Left ventricle myocardium inferior (tissue), 1 donor: ENCODE data around the gene PDS5A. TPM values are rescaled to one million over a fixed set of nuclear protein-coding genes. Genes with fewer than 3 reads are reported as not detected.
"Not testable (repeated sequence)": the region's sequence is repeated elsewhere in the genome, so short reads cannot be mapped to it uniquely, and the experiment has no call there.

Source experiments
- DNase-seq: peaks from one replicate; pipeline ENCODE4 v3.0.0-alpha.2; 2020
- H3K27ac ChIP-seq: fragments of 200-600 bp; replicated peaks from 2 replicates; pipeline ENCODE4 v1.8.0; 2021
- H3K27me3 ChIP-seq: fragments of 200-600 bp; 2 replicates; pipeline ENCODE4 v1.8.0; 2021; ENCODE audit warnings: low read depth
- H3K36me3 ChIP-seq: fragments of 200-600 bp; 2 replicates; pipeline ENCODE4 v1.8.0; 2021
- H3K4me1 ChIP-seq: fragments of 200-600 bp; 2 replicates; pipeline ENCODE4 v1.8.0; 2021
- H3K4me3 ChIP-seq: fragments of 200-600 bp; 2 replicates; pipeline ENCODE4 v1.8.0; 2021; ENCODE audit warnings: mild to moderate bottlenecking, moderate library complexity
- H3K9me3 ChIP-seq: fragments of 200-600 bp; replicated peaks from 2 replicates; pipeline ENCODE4 v1.8.0; 2021
- intact Hi-C: fragments of 100-400 bp; cut with micrococcal nuclease; formaldehyde crosslinking; loops from one replicate; pipeline ENCODE4 v1.11.0; 2022
- total RNA-seq: library from RNA; stranded (reverse); fragmentation: NEBNext Ultra II Directional; extraction: Animal tissue kit (Norgen Biotek cat#: 25700); gene quantifications from one replicate; pipeline ENCODE4 v1.2.1, GENCODE V29; 2021
- TF ChIP-seq, protein P1 (sequence below): fragments of 200-600 bp; IDR thresholded peaks from 2 replicates; pipeline ENCODE4 v1.8.0; 2021; ENCODE audit warnings: antibody characterized with exemption, mild to moderate bottlenecking, borderline replicate concordance
- donor health status: DM: no; HTN: yes; CAD: no; lungs with severe emphysema.

The PDS5A gene
- total RNA-seq, 1 donor from 2014 or later, result 29.3 TPM

DNA sequence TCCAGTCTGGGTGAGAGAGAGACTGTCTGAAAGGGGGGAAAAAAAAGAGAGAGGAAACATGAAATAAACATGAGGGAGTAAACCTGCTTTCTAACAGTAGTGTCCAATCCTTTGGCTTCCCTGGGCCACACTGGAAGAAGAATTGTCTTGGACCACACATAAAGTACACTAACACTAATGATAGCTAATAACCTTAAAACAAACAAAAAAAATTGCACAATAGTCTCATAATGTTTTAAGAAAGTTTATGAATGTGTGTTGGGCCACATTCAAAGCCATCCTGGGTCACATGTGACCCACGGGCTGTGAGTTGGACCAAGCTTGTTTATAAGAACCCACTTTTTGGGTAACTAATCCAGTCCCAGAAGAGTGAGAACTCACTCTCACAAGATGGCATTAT lies 30.3 kb downstream of the PDS5A start:
- Histone ChIP-seq H3K27ac (no peak overlapping the region), H3K27me3 (no peaks in the 10 kb centered on the region), H3K4me1 (peaks cover 40% of the 10 kb centered on the region), H3K9me3 (no peaks in the 10 kb centered on the region), H3K36me3 (no peaks in the 10 kb centered on the region), H3K4me3 (no peak overlapping the region)
- intact Hi-C loops, result no loop called here
- DNase-seq, result no peak
- TF ChIP-seq, protein P1, sequence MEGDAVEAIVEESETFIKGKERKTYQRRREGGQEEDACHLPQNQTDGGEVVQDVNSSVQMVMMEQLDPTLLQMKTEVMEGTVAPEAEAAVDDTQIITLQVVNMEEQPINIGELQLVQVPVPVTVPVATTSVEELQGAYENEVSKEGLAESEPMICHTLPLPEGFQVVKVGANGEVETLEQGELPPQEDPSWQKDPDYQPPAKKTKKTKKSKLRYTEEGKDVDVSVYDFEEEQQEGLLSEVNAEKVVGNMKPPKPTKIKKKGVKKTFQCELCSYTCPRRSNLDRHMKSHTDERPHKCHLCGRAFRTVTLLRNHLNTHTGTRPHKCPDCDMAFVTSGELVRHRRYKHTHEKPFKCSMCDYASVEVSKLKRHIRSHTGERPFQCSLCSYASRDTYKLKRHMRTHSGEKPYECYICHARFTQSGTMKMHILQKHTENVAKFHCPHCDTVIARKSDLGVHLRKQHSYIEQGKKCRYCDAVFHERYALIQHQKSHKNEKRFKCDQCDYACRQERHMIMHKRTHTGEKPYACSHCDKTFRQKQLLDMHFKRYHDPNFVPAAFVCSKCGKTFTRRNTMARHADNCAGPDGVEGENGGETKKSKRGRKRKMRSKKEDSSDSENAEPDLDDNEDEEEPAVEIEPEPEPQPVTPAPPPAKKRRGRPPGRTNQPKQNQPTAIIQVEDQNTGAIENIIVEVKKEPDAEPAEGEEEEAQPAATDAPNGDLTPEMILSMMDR, result no peak

DNA sequence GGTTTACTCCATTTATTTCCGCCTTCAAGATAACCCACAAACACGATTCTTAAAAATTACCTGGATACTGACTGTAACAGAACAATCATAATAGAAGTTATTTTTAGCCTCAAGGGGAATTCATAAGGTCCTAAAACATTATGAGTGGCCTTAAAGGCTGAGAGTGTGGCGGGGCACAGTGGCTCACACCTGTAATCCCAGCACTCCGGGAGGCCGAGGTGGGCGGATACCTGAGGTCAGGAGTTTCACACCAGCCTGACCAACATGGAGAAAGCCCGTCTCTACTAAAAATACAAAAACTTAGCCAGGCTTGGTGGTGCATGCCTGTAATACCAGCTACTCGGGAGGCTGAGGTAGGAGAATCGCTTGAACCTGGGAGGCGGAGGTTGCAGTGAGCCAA lies 33.5 kb downstream of the PDS5A start:
- H3K9me3 ChIP-seq, result not testable (repeated sequence)

DNA sequence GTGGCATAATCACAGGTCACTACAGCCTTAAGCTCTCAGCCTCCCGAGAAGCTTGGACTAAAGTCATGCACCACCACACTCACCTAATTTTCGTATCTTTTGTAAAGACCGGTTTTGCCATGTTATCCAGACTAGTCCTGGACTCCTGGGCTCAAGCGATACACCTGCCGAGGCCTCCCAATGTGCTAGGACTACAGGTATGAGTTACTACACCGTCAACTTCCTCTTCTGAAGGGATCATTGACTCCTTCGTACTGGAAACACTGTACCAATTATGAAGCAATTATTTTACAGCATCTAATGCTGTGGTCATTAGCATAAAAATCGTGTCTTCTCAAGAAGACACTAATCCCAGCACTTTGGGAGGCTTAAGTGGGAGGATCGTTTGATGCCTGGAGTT lies 35.2 kb downstream of the PDS5A start:
- Histone ChIP-seq H3K9me3 (no peaks in the 10 kb centered on the region), H3K27me3 (no peaks in the 10 kb centered on the region), H3K4me3 (no peak overlapping the region), H3K4me1 (peaks cover 26% of the 10 kb centered on the region), H3K27ac (no peak overlapping the region), H3K36me3 (no peaks in the 10 kb centered on the region)
- TF ChIP-seq, protein P1, result no peak
- no peak for DNase-seq
- intact Hi-C loops, result no loop called here

More for the DNA sequence above, 33.5 kb downstream of the PDS5A start:
- peaks cover 38% of the 10 kb centered on the region for H3K4me1 ChIP-seq
- H3K4me3 ChIP-seq, DNase-seq, H3K36me3 ChIP-seq, H3K27ac ChIP-seq, intact Hi-C loops, H3K27me3 ChIP-seq: not testable (repeated sequence)

DNA sequence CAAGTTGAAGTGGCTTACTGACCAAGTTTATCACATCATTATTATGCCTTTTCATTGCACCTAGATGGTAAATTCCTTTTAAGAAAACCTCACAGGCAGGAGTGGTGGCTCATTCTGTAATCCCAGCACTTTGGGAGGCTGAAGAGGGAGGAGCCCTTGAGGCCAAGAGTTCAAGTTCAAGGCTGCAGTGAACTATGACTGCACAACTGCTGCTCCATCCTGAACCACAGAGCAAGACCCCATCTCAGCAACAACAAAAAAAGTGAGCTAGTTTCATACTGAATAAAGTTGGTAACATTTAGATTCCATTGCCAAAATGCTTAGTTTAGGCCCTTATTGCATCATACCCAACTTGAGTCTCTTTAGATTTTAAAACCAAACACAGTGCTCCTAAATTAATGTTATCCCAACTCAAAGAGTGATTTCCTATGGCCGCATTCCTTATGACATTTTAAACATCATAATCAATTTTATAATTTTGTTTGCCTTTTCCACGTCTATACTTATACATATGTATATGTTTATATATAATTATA lies 36.0 kb downstream of the PDS5A start:
- Histone ChIP-seq H3K9me3 (no peaks in the 10 kb centered on the region), H3K27ac (no peak overlapping the region), H3K4me3 (no peak overlapping the region), H3K36me3 (no peaks in the 10 kb centered on the region), H3K27me3 (no peaks in the 10 kb centered on the region), H3K4me1 (peaks cover 26% of the 10 kb centered on the region)
- intact Hi-C loops, result no loop called here
- TF ChIP-seq, protein P1, result no peak
- no peak for DNase-seq

DNA sequence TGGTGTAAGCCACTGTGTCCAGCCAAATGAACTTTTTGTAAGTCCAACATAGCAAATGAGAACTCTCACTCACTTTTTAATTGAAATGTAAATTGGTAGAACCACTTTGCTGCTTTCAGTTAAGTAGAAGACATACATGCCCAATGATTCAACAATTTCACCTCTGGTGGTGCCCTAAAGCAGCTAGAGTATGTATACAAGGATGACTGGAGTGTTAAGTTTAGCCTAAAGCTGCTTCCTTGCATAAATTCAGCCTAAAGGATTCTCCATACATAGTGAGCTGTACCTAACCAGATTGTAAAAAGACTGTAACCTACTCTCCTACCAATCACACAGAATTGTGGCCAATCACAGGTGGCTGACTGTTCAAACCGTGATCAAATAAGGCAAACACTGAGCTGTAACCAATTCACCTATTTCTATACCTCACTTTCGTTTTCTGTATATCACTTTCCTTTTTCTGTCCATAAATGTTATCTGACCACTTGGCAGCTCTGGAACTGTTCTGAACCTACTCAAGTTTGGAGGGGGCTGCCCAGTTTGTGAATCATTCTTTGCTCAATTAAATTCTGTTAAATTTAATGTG lies 39.9 kb downstream of the PDS5A start:
- Histone ChIP-seq H3K27ac (no peak overlapping the region), H3K9me3 (no peaks in the 10 kb centered on the region), H3K36me3 (no peaks in the 10 kb centered on the region), H3K27me3 (no peaks in the 10 kb centered on the region), H3K4me1 (peaks cover 38% of the 10 kb centered on the region), H3K4me3 (no peak overlapping the region)
- intact Hi-C loops, result no loop called here
- DNase-seq, result no peak
- TF ChIP-seq, protein P1, result no peak

DNA sequence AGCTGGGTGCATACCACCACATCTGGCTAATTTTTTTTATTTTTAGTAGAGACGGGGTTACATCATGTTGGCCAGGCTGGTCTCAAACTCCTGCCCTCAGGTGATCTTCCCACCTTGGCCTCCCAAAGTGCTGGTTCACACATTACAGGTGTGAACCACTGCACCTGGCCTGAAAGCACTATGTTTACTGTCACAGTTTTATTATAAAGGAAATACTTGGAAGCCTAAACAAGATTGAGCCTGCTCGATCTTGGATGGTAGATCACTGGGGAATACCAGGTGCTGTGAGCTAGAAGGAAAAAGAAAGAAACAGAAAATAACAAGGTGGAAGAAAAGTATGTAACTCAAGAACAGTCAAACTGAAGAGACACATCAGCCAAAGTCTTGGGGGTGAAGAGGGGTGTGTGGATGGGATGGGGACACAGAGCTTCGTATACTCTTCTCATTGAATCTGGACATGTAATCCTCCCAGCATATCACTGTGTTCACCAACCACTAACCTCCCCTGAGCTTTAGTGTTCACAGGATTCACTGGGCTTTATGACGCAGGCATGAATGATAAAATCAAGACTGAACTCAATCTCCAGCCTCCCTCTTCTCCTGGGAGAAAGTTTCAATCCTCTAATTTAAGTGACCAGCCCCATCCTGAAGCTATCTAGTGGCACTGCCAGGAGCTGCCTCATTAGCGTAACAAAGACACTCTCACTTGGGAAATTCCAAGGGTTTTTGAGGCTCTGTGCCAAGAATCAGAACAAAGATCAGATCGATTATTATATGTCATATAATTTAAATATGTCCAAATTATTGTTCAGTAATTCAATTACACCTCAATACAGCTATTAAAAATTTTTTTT lies 40.9 kb downstream of the PDS5A start:
- H3K4me1 ChIP-seq, result peaks cover 33% of the 10 kb centered on the region
- TF ChIP-seq, protein P1, result no peak
- H3K27me3 ChIP-seq, result no peaks in the 10 kb centered on the region
- H3K9me3 ChIP-seq, result no peaks in the 10 kb centered on the region
- no peak overlapping the region for H3K27ac ChIP-seq
- no peak overlapping the region for H3K4me3 ChIP-seq
- H3K36me3 ChIP-seq, result no peaks in the 10 kb centered on the region
- DNase-seq, result no peak
- intact Hi-C loops, result no loop called here
